Adrenal gland (tissue), 12 donors: ENCODE data around the gene SPEG. TPM values are rescaled to one million over a fixed set of nuclear protein-coding genes. Genes with fewer than 3 reads are reported as not detected.

Experiments used
- DNase-seq, 7 donors: peaks; one replicate each; pipeline ENCODE4 v3.0.0-alpha.2; 2019 to 2020
- H3K27ac ChIP-seq, 5 donors: fragments of 200-600 bp; sonication (generic) in 4 of 5; 1 replicate in 3 of 5; 2 replicates in 2 of 5; pipeline versions ENCODE4 v1.5.1 to v1.8.0; 2016 to 2020; ENCODE audit warnings: mild to moderate bottlenecking in 1 of 5
- H3K27me3 ChIP-seq: fragments of 200-600 bp; 2 replicates; pipeline ENCODE4 v1.8.0; 2021
- H3K36me3 ChIP-seq, 2 donors: fragments of 200-600 bp; replicated peaks in 1 of 2; 1 replicate in 1 of 2; 2 replicates in 1 of 2; pipeline versions ENCODE4 v1.5.1 to v1.8.0; 2018 to 2022
- H3K4me1 ChIP-seq, 2 donors: fragments of 200-600 bp; replicated peaks in 1 of 2; 1 replicate in 1 of 2; 2 replicates in 1 of 2; pipeline versions ENCODE4 v1.5.1 to v1.8.0; 2018 to 2021
- H3K4me3 ChIP-seq, 4 donors: fragments of 200-600 bp; sonication (generic) in 3 of 4; one replicate each; pipeline ENCODE4 v1.5.1; 2016 to 2018
- H3K9me3 ChIP-seq, 3 donors: fragments of 200-600 bp; sonication (generic) in 1 of 3; replicated peaks in 1 of 3; 1 replicate in 2 of 3; 2 replicates in 1 of 3; pipeline versions ENCODE4 v1.5.1 to v1.8.0; 2016 to 2021
- CTCF ChIP-seq, 6 experiments: fragments of 450-650 bp in 4 of 6; fragments of 200-600 bp in 2 of 6; sonication (generic) in 1 of 6; IDR thresholded peaks; 1 replicate in 5 of 6; 2 replicates in 1 of 6; pipeline versions ENCODE4 v1.5.1 to v1.8.0; 2016 to 2021; ENCODE audit warnings: antibody characterized with exemption in 6 of 6, mild to moderate bottlenecking in 2 of 6, moderate library complexity in 1 of 6
- POLR2A ChIP-seq, 2 donors: fragments of 450-650 bp; IDR thresholded peaks; one replicate each; pipeline ENCODE4 v1.6.1; 2017; ENCODE audit warnings: antibody characterized with exemption in 2 of 2, mild to moderate bottlenecking in 2 of 2, moderate library complexity in 1 of 2
- WGBS, 4 donors: extraction: QIAGEN DNeasy Blood & Tissue Kit in 2 of 4; methylation state at CpG; one replicate each; pipeline versions ENCODE4 v1.1.5 to v1.1.7; 2013 to 2017; 5-methylcytosine and 5-hydroxymethylcytosine counted together
- intact Hi-C, 2 donors: fragments of 100-400 bp; cut with DNase I; formaldehyde crosslinking; loops; one replicate each; pipeline versions ENCODE4 v1.14.1 to v1.15.0; 2022 to 2023
- polyA plus RNA-seq, 3 donors: library from polyadenylated mRNA; stranded (reverse); fragments of 200-250 nt in 2 of 3; fragments of 350-450 nt in 1 of 3; fragmentation: Illumina TruSeq in 1 of 3; extraction: RNeasy Lipid Tissue Mini Kit (QIAGEN cat#74804) in 1 of 3; gene quantifications; one replicate each; pipeline ENCODE4 v1.2.3, GENCODE V29; 2013 to 2014
- total RNA-seq, 9 donors: library from RNA; depleted of rRNA in 4 of 9; stranded (reverse); fragments of >200 nt in 4 of 9; fragments of 120-200 nt in 1 of 9; fragmentation: NEBNext Ultra II Directional in 1 of 9; extraction: Animal tissue kit (Norgen Biotek cat#: 25700) in 1 of 9; gene quantifications; one replicate each; pipeline versions ENCODE4 v1.1.0 to v1.2.4, GENCODE V29; 2013 to 2023
- donor health status: healthy with polysubstance abuse.
- donor health status: Bipolar disorder and iron deficiency.
- donor health status: DM: yes; HTN: yes; CAD: no.
- donor health status: DM: no; HTN: no; CAD: no.
- donor health status: DM: no; HTN: no; CAD: no.
- donor health status: DM: yes; HTN: yes; CAD: no.

The SPEG gene
- total and polyA plus RNA-seq, 12 donors, result 0.66 to 178 (median 5.5) TPM

- H3K9me3 ChIP-seq, result no peaks in the 10 kb centered on the region
- no peaks in the 10 kb centered on the region for H3K27me3 ChIP-seq
- no peak overlapping the region for H3K4me3 ChIP-seq
- intact Hi-C loops, result loop anchor here (2.0 to 10.0 kb wide), 2 partner anchors 59 to 69 kb away; no protein-coding TSS in a partner anchor
- TF ChIP-seq CTCF (IDR thresholded peaks at IDR 0.05) (no peak), POLR2A (IDR thresholded peaks at IDR 0.05) (no peak)
- 81 to 92% (median 82%) methylated on average over 10 to 18 of the region's 18 CpGs; no CpG with 5 or more reads in 1 of the 4 donors for WGBS, 4 donors
- no peaks in the 10 kb centered on the region for H3K36me3 ChIP-seq
- no peak overlapping the region for H3K27ac ChIP-seq
- no peaks in the 10 kb centered on the region for H3K4me1 ChIP-seq
- DNase-seq, result no peak
These were observed 38.9 kb downstream of the SPEG start for GRCh38 chr2:219473511-219473910.

GRCh38 chr2:219474285-219475060 lies 39.8 kb downstream of the SPEG start:
- Histone ChIP-seq H3K27me3 (no peaks in the 10 kb centered on the region), H3K4me3 (no peak overlapping the region), H3K4me1 (no peaks in the 10 kb centered on the region), H3K27ac (no peak overlapping the region), H3K36me3 (no peaks in the 10 kb centered on the region), H3K9me3 (no peaks in the 10 kb centered on the region)
- intact Hi-C loops, result loop anchor here (5.0 to 10.0 kb wide), 2 partner anchors 53 to 70 kb away; no protein-coding TSS in a partner anchor
- 72 to 80% (median 76%) methylated on average over 11 of the region's 11 CpGs for WGBS, 4 donors
- TF ChIP-seq POLR2A (IDR thresholded peaks at IDR 0.05) (no peak), CTCF (IDR thresholded peaks at IDR 0.05) (no peak)
- DNase-seq, result no peak

GRCh38 chr2:219475278-219475677 lies 40.6 kb downstream of the SPEG start:
- no peak for TF ChIP-seq CTCF (IDR thresholded peaks at IDR 0.05)
- no peak for TF ChIP-seq POLR2A (IDR thresholded peaks at IDR 0.05)
- Histone ChIP-seq H3K36me3 (no peaks in the 10 kb centered on the region), H3K4me3 (no peak overlapping the region), H3K4me1 (no peaks in the 10 kb centered on the region), H3K27me3 (no peaks in the 10 kb centered on the region), H3K27ac (no peak overlapping the region), H3K9me3 (no peaks in the 10 kb centered on the region)
- no peak for DNase-seq
- intact Hi-C loops, result loop anchor here (5.0 to 10.0 kb wide), 2 partner anchors 52 to 70 kb away; no protein-coding TSS in a partner anchor
- WGBS, 4 donors, result 65 to 77% (median 72%) methylated on average over 6 of the region's 6 CpGs

- intact Hi-C loops, result loop anchor here (5.0 to 10.0 kb wide), 2 partner anchors 51 to 71 kb away; no protein-coding TSS in a partner anchor
- WGBS, 4 donors, result 30 to 40% (median 32%) methylated on average over 10 to 14 of the region's 14 CpGs
- Histone ChIP-seq H3K9me3 (no peaks in the 10 kb centered on the region), H3K27me3 (no peaks in the 10 kb centered on the region), H3K27ac (no peak overlapping the region), H3K4me1 (no peaks in the 10 kb centered on the region), H3K4me3 (no peak overlapping the region), H3K36me3 (no peaks in the 10 kb centered on the region)
- peak; percentile 52 to 86 (median 75) for DNase-seq
- peak; percentile 71 to 87 (median 80) for TF ChIP-seq CTCF (IDR thresholded peaks at IDR 0.05)
- TF ChIP-seq POLR2A (IDR thresholded peaks at IDR 0.05), result no peak
These were observed 41.3 kb downstream of the SPEG start for GRCh38 chr2:219475697-219476651.
